ENCODE data around the gene NUDT19. TPM values are rescaled to one million over a fixed set of nuclear protein-coding genes. Genes with fewer than 3 reads are reported as not detected.

NUDT19 gene
- total RNA-seq, 1 donor from 2014 or later = 3.2 TPM

GRCh38 chr19:32717496-32717895, 25.9 kb downstream of the NUDT19 start:
- Mint-ChIP-seq H3K4me3 (ENCODE audit: unreplicated experiment) (no peak overlapping the region), H3K27me3 (ENCODE audit: unreplicated experiment) (peaks cover 6% of the 10 kb centered on the region), H3K9me3 (ENCODE audit: unreplicated experiment) (peaks cover 2% of the 10 kb centered on the region), H3K4me1 (ENCODE audit: low read depth, unreplicated experiment) (no peaks in the 10 kb centered on the region), H3K36me3 (ENCODE audit: unreplicated experiment) (no peaks in the 10 kb centered on the region), H3K27ac (ENCODE audit: unreplicated experiment) (no peak overlapping the region)
- no peak for DNase-seq
- TF ChIP-seq, protein P1, sequence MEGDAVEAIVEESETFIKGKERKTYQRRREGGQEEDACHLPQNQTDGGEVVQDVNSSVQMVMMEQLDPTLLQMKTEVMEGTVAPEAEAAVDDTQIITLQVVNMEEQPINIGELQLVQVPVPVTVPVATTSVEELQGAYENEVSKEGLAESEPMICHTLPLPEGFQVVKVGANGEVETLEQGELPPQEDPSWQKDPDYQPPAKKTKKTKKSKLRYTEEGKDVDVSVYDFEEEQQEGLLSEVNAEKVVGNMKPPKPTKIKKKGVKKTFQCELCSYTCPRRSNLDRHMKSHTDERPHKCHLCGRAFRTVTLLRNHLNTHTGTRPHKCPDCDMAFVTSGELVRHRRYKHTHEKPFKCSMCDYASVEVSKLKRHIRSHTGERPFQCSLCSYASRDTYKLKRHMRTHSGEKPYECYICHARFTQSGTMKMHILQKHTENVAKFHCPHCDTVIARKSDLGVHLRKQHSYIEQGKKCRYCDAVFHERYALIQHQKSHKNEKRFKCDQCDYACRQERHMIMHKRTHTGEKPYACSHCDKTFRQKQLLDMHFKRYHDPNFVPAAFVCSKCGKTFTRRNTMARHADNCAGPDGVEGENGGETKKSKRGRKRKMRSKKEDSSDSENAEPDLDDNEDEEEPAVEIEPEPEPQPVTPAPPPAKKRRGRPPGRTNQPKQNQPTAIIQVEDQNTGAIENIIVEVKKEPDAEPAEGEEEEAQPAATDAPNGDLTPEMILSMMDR (IDR thresholded peaks at IDR 0.05; ENCODE audit: partially characterized antibody, unreplicated experiment) = no peak

DNA sequence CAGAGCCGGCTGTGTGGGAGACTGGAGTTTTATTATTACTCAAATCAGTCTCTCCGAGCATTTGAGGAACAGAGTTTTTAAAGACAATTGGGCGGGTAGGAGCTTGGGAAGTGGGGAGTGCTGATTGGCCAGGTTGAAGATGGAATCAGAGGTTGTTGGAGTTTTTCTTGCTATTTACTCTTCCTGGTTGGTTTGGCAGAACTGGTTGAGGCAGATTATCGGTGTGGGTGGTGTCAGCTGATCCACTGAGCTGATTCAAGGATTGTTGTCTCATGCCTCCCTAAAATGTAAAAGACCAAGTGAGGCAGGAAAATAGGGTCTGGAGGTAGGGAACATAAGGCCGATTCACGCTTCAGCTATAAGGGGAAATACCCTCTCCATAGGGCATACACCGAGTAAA, 26.7 kb downstream of the NUDT19 start:
- Mint-ChIP-seq H3K4me1 (ENCODE audit: low read depth, unreplicated experiment) (no peaks in the 10 kb centered on the region), H3K9me3 (ENCODE audit: unreplicated experiment) (peaks cover 2% of the 10 kb centered on the region), H3K27ac (ENCODE audit: unreplicated experiment) (no peak overlapping the region), H3K36me3 (ENCODE audit: unreplicated experiment) (no peaks in the 10 kb centered on the region), H3K4me3 (ENCODE audit: unreplicated experiment) (no peak overlapping the region), H3K27me3 (ENCODE audit: unreplicated experiment) (peaks cover 6% of the 10 kb centered on the region)
- no peak for DNase-seq
- TF ChIP-seq, protein P1 (IDR thresholded peaks at IDR 0.05; ENCODE audit: partially characterized antibody, unreplicated experiment) = no peak

DNA sequence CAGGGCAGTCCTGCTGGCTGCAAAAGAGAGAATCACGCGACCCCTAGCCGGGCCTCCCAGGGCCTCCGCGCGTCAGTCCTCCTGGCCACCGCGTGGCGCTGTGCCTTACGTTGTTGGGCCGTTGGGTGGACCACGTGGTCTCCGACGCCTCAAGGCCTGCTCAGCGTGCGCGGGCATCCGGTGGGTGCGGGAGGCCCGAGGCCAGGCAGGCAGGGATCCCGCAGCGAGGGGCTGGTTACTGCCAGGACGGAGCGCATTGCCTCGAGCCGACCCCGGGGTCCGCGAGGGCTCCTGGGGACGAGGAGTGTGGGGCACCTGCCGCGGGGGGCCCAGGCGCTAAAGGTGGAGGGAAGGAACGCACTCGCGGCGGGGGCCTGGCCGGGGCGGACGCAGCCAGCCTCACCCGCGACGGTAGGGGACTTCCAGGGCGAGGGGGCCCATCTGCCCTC, 28.0 kb downstream of the NUDT19 start, which contains the start of gene TDRD12:
Gene TDRD12 (plus strand): TSS at position 157 of the 449 bp plus-strand sequence. CDS start 306 bp downstream, outside the sequence.
- no peak for DNase-seq
- H3K4me1 Mint-ChIP-seq (ENCODE audit: low read depth, unreplicated experiment) = no peaks in the 10 kb centered on the region
- no peaks in the 10 kb centered on the region for H3K36me3 Mint-ChIP-seq (ENCODE audit: unreplicated experiment)
- H3K27me3 Mint-ChIP-seq (ENCODE audit: unreplicated experiment) = peaks cover 5% of the 10 kb centered on the region
- no peak within 1 kb of the TSS for H3K27ac Mint-ChIP-seq (ENCODE audit: unreplicated experiment)
- TF ChIP-seq, protein P1 (IDR thresholded peaks at IDR 0.05; ENCODE audit: partially characterized antibody, unreplicated experiment) = no peak
- H3K4me3 Mint-ChIP-seq (ENCODE audit: unreplicated experiment) = no peak within 1 kb of the TSS
- peaks cover 2% of the 10 kb centered on the region for H3K9me3 Mint-ChIP-seq (ENCODE audit: unreplicated experiment)

GRCh38 chr19:32720216-32720935, 28.8 kb downstream of the NUDT19 start:
- peaks cover 2% of the 10 kb centered on the region for H3K9me3 Mint-ChIP-seq (ENCODE audit: unreplicated experiment)
- H3K4me3 Mint-ChIP-seq (ENCODE audit: unreplicated experiment) = no peak overlapping the region
- DNase-seq = no peak
- H3K27ac Mint-ChIP-seq (ENCODE audit: unreplicated experiment) = no peak overlapping the region
- H3K36me3 Mint-ChIP-seq (ENCODE audit: unreplicated experiment) = no peaks in the 10 kb centered on the region
- no peaks in the 10 kb centered on the region for H3K4me1 Mint-ChIP-seq (ENCODE audit: low read depth, unreplicated experiment)
- H3K27me3 Mint-ChIP-seq (ENCODE audit: unreplicated experiment) = peaks cover 4% of the 10 kb centered on the region
- TF ChIP-seq, protein P1 (IDR thresholded peaks at IDR 0.05; ENCODE audit: partially characterized antibody, unreplicated experiment) = no peak

- Mint-ChIP-seq H3K36me3 (ENCODE audit: unreplicated experiment) (no peaks in the 10 kb centered on the region), H3K4me1 (ENCODE audit: low read depth, unreplicated experiment) (no peaks in the 10 kb centered on the region), H3K9me3 (ENCODE audit: unreplicated experiment) (peaks cover 2% of the 10 kb centered on the region), H3K27me3 (ENCODE audit: unreplicated experiment) (peaks cover 4% of the 10 kb centered on the region), H3K4me3 (ENCODE audit: unreplicated experiment) (no peak overlapping the region), H3K27ac (ENCODE audit: unreplicated experiment) (no peak overlapping the region)
- no peak for DNase-seq
- TF ChIP-seq, protein P1 (IDR thresholded peaks at IDR 0.05; ENCODE audit: partially characterized antibody, unreplicated experiment) = no peak
Observed at GRCh38 chr19:32720936-32721250, 29.3 kb downstream of the NUDT19 start.
